Astrocyte (in vitro differentiated cells and primary cell): Measurements from ENCODE around the gene EVX1.

Experiments
- EZH2 ChIP-seq: IDR thresholded peaks from 2 replicates; pipeline ENCODE4 v1.6.1; 2012; ENCODE audit warnings: mild to moderate bottlenecking, low read length, inconsistent platforms; ENCODE audit not compliant: insufficient read depth
- TF ChIP-seq, protein P1 (sequence below): IDR thresholded peaks from 2 replicates; pipeline ENCODE4 v1.5.1; 2011; ENCODE audit warnings: low read depth, mild to moderate bottlenecking, inconsistent platforms, low read length, moderate library complexity; ENCODE audit not compliant: insufficient read depth

DNA sequence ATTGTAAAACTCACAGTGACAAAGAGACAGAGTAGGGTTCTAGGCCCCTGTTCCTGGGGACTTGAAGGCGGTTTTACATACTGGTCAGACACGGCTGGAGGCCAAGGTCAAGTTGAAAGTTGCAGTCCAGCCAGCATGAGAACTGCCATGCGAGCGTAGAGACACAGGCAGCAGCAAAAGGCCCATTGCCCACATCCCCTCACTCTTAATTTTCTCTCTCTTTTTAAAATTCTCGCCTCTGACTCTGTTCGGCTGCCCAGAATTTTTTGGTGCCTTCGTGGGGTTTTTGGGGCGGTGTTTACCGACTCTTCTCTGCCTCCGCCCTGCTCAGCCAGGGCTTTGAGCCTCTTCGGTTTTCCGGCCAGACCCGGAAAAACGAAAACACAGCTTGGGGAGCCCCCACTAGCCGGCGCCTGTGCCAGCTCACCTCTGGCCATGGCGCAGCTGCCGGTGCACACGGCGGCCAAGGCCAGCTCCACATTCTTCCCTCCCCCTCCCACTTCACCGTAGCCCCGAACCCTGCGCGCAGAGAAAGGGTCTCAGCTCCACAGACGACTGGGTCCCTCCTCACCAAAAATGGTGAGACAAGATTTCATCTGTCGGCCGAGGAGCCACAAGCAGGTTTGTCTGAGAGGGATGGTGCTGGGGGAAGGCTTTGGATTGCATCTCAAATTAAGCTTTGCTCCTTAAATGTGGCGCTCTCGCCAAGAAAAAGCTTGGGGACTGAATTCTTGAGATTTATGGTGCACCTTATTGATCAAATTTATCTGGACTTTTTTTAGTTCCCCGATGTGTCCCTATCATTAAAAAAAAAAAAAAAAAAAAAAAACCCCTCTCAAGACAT lies 40.4 kb upstream of the EVX1 start:
- TF ChIP-seq, protein P1, sequence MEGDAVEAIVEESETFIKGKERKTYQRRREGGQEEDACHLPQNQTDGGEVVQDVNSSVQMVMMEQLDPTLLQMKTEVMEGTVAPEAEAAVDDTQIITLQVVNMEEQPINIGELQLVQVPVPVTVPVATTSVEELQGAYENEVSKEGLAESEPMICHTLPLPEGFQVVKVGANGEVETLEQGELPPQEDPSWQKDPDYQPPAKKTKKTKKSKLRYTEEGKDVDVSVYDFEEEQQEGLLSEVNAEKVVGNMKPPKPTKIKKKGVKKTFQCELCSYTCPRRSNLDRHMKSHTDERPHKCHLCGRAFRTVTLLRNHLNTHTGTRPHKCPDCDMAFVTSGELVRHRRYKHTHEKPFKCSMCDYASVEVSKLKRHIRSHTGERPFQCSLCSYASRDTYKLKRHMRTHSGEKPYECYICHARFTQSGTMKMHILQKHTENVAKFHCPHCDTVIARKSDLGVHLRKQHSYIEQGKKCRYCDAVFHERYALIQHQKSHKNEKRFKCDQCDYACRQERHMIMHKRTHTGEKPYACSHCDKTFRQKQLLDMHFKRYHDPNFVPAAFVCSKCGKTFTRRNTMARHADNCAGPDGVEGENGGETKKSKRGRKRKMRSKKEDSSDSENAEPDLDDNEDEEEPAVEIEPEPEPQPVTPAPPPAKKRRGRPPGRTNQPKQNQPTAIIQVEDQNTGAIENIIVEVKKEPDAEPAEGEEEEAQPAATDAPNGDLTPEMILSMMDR: no peak
- peak; percentile 28 for TF ChIP-seq EZH2
